ENCODE results near the gene PCDHGC4.

- no peak for TF ChIP-seq CTCF (IDR thresholded peaks at IDR 0.05; ENCODE audit: low read length)
- TF ChIP-seq EZH2 (optimal IDR thresholded peaks at IDR 0.05; ENCODE audit: low read depth, low read length): no peak
- TF ChIP-seq EZH2phosphoT487 (IDR thresholded peaks at IDR 0.05; ENCODE audit: low read length): no peak
Measured at GRCh38 chr5:141527426-141527825, 42.6 kb downstream of the PCDHGC4 start.

Measured in MM.1S (cell line).